Measurements from ENCODE around the gene ID1. TPM values are rescaled to one million over a fixed set of nuclear protein-coding genes. Genes with fewer than 3 reads are reported as not detected.
"Not testable (repeated sequence)": the region's sequence is repeated elsewhere in the genome, so short reads cannot be mapped to it uniquely, and the experiment has no call there.

Gene ID1
- total RNA-seq, 1 experiment from 2014 or later, result 602 TPM

DNA sequence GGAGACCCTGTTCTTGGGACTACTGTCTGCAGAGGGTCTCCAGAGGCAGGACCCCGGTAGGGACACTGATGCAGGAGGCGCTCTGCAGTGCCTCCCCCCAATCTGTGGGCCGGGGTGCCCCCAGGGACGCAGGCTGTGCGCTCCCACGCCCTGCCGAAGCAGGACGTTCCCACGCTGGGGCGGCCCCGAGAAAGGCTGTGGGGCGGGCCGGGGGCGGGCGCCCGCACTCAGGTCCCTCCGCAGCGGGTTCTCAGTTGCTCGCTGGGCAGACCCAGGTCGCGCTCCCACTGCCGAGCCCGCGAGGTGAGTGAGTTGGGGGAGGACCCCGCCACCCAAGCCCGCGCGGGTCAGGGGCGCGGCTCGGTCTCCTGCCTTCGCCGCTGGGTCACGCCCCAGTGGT is 32.6 kb downstream of the ID1 start, which contains the start of gene COX4I2:
COX4I2 (plus strand) TSS at position 253 of the 400 bp plus-strand sequence. CDS start 1,106 bp downstream, outside the sequence.
- DNase-seq (ENCODE audit: low spot score), result no peak

DNA sequence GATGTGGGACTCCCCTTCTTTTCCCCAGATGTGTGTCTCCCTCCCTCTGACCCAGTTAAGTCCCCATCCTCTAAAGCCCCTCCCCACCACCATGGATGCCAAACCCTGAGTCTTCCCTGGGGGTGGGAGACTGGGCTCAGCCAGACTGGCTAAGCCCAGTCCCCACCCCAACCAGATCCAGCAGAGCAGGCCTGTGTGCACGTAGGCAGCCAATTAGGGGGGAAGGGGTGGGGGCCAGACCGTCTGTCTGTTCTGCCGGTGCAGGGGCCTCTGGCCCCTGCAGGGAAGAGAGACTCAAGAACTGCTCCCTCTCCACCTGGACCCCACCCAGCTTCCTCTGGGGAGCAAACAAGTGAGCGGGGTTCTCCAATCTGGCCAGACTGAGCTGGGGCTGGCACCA is 33.2 kb downstream of the ID1 start:
- no peak for DNase-seq (ENCODE audit: low spot score)

DNA sequence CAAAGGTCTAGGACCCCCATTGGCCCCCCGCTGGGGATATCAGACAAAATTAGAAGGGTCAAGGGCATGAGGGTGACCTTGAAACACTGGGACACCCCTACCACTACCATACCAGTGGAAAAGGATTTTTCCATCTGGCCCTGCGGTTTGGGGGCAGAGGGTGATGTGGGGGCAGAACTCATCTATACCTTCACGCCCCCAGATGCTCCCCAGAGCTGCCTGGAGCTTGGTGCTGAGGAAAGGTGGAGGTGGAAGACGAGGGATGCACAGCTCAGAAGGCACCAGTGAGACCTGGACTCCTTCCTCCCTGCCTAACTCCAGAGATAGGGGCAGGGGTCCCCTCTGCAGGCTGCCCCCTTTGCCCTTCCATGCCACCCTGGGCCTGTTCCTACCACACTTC is 33.7 kb downstream of the ID1 start:
- no peak for DNase-seq (ENCODE audit: low spot score)

DNA sequence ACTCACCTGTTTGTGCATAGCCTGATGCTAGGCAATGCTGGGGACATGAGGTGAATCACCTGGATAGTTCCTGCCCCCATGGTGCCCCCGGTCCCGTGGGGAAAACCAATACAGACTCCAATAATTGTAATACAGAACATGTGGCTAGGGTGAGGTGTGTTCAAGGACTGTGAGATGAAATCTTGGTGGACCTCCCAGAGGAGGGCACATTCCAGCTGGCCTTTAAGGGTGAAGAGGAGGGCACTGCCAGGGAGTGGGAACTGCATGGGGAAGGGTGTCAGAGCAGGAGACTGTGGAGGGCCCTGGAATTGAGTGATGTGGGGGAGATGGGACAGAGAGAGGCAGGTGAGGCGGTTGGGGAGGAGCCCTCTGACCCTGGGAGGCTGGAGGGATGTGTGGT is 35.2 kb downstream of the ID1 start:
- no peak for DNase-seq (ENCODE audit: low spot score)

DNA sequence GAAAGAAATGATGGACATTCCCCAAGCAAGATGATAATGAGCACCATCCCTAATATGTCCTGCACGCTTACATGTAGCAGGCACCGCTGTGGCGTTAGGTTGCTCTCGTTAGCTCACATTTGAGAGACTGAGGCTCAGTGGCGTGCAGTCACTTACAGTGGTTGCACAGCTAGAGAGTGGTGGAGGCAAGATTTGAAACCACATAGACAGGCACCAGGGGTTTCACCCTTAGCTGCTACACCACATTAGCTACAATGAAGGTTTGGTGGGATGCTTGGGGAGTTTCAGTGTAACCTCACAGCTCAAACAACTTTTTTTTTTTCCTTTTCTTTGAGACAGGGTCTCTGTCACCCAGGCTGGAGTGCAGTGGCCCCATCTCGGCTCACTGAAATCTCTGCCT is 36.3 kb downstream of the ID1 start:
- no peak for DNase-seq (ENCODE audit: low spot score)

DNA sequence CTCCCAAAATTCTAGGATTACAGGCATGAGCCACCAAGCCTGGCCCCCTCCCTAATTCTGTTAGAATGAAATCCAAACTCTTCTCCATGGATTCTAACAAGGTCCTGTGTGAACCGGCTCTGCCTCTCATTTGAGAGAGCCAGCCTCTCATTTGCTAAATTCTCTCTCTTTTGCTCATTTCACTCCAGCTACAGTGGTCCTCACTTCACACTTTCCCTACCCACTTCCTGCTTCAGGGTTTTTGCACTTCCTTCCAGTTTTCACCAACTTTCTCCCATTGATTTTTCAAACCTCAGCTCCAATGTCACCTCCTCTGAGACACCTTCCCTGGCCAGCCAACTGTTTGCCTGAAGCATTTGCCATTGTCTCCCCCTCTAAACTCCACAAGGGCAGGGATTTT is 37.7 kb downstream of the ID1 start:
- no peak for DNase-seq (ENCODE audit: low spot score)

DNA sequence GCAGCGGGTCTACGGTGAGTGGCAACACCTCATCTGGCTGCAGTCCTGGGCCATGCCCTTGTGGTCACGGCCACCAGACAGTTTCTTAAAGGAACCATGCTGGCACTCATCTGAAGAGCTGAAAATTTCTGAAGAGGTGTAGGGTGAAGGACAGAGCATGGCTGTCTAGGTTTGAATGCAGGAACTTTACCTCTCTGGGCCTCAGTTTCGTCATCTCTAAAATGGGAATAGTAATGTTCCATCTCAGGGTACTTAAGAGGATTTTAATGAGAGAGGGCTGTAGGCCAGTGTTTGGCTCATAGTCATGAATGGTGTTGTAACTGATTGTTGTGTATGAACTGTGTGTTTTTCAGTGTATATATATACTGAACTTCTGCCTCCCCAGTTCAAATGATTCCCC is 38.4 kb downstream of the ID1 start:
- no peak for DNase-seq (ENCODE audit: low spot score)

DNA sequence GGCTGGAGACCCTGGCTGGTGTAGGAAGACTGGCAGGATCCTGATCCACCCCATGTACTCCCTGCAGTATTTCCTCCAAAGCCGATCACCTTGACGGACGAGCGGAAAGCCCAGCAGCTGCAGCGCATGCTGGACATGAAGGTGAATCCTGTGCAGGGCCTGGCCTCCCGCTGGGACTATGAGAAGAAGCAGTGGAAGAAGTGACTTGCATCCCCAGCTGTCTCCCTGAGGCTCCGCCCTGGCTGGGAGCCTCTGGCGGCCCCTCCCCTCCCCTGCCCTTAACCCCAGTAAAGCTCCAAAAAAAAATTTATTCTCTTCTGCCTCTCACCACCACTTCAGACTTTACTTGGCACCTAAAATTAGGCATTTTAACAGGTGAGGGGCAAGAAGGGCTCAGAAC is 39.6 kb downstream of the ID1 start:
- no peak for DNase-seq (ENCODE audit: low spot score)

DNA sequence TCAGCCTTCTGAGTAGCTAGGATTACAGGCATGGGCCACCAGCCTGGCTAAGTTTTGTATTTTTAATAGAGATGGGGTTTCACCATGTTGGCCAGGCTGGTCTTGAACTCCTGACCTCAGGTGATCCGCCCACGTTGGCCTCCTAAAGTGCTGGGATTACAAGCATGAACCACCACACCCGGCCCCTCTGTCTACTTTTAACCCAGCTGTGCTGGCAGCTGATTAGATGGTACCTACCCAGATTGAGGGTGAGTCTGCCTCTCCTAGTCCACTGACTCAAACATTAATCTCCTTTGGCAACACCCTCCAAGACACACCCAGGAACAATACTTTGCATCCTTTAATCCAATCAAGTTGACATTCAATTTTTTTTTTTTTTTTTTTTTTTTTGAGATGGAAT is 43.0 kb downstream of the ID1 start:
- not testable (repeated sequence) for DNase-seq (ENCODE audit: low spot score)

DNA sequence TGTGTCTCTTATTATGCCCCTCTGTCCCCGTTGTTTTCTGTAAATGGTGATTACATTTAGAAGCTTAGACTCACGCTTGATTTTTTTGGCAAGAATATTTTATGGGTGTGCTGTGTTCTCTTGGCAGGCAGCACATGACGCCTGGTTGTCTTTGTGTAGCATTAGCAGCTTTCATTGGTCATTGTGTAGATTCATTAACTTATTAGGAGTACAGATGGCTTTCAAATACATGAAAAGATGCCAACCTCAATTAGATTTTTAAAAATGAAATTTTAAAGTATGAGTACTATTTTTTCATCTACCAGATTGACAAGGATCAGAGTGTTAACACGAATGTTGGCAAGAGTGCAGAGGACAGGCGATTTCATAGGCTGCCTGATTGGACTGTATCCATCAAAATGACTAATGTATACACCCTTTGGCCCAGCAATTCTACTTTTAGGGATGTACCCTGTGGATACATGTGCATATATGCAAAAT is 47.9 kb downstream of the ID1 start:
- DNase-seq (ENCODE audit: low spot score), result no peak

DNA sequence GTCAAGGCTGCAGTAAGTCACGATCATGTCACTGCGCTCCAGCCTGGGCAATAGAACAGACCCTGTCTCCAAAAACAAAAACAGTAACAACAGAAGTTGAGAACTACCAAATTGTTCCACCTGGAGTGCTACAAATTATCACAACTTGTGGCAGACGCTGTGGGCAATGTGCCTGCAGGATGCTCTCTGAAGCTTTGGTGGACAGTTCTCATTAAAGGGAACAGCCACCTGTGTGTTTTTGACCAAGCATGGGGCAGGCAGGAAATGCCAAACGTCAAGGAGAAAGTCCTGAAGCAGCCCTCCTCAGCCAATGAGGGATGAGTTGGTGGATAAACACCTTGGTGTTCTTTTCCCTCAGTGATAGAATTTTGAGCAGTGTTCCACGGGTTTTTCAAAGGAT is 48.5 kb downstream of the ID1 start:
- DNase-seq (ENCODE audit: low spot score), result no peak

DNA sequence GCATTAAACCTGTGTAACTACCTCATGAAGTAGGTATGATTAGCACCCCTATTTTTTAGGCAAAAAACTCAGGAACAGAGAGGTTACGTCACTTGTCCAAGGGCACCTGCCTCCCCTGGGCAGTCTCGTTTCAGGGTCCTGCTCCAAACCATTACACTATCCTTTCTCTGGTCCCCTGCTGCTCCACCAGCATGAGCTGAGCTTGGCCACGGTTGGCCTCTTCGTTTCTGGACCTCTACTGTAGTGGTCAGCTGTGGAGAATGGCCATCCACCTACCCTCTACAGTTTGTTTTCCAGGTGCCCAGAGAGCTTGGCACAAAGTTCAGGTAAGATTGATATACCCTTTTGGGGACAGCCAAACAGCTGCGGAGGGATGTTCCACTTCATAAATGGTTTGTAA is 49.4 kb downstream of the ID1 start:
- DNase-seq (ENCODE audit: low spot score), result no peak

Other genes with a start within 250 kb of the ID1 start
- not detected in 2 replicates for gene DEFB118, start 236.7 kb upstream of the ID1 start, total RNA-seq (2014; rRNA removed; shearing (Covaris generic))
- gene DEFB119, start 214.7 kb upstream of the ID1 start, total RNA-seq (2014; rRNA removed; shearing (Covaris generic)), result not detected in 2 replicates
- gene DEFB121, start 199.1 kb upstream of the ID1 start, total RNA-seq (2014; rRNA removed; shearing (Covaris generic)), result not detected in 2 replicates
- gene DEFB123, start 164.7 kb upstream of the ID1 start, total RNA-seq (2014; rRNA removed; shearing (Covaris generic)), result not detected in 2 replicates
- not detected in 2 replicates for gene DEFB124, start 130.2 kb upstream of the ID1 start, total RNA-seq (2014; rRNA removed; shearing (Covaris generic))
- not detected in 2 replicates for gene REM1, start 130.0 kb upstream of the ID1 start, total RNA-seq (2014; rRNA removed; shearing (Covaris generic))
- 58.2 and 67.9 TPM in 2 replicates for gene HM13, start 90.8 kb upstream of the ID1 start, total RNA-seq (2014; rRNA removed; shearing (Covaris generic))
- gene COX4I2, start 32.6 kb downstream of the ID1 start, total RNA-seq (2014; rRNA removed; shearing (Covaris generic)), result not detected in 2 replicates
- gene BCL2L1, start 117.6 kb downstream of the ID1 start, total RNA-seq (2014; rRNA removed; shearing (Covaris generic)), result 202 and 212 TPM in 2 replicates
- 224 and 245 TPM in 2 replicates for gene TPX2, start 134.0 kb downstream of the ID1 start, total RNA-seq (2014; rRNA removed; shearing (Covaris generic))
- gene MYLK2, start 214.1 kb downstream of the ID1 start, total RNA-seq (2014; rRNA removed; shearing (Covaris generic)), result 0.55 and 0.91 TPM in 2 replicates
- gene FOXS1, start 240.3 kb downstream of the ID1 start, total RNA-seq (2014; rRNA removed; shearing (Covaris generic)), result 2.4 TPM in 1 of 2 replicates, not detected in the other